HG02852 (cell line): ENCODE data around the gene UBE2M.
A peak's percentile ranks its signal among the peaks of the same experiment; 100 is the strongest.
"Not testable (repeated sequence)": the region's sequence is repeated elsewhere in the genome, so short reads cannot be mapped to it uniquely, and the experiment has no call there.

Experiments used
- ATAC-seq: cut with Tn5 transposase; IDR thresholded peaks from one replicate; pipeline ENCODE4 v1.9.1; 2021; ENCODE audit warnings: mild to moderate bottlenecking, moderate library complexity; ENCODE audit not compliant: unreplicated experiment

UBE2M gene

GRCh38 chr19:58542641-58543372, 15.6 kb downstream of the UBE2M start:
- ATAC-seq = not testable (repeated sequence)

GRCh38 chr19:58539169-58539559, 19.2 kb downstream of the UBE2M start:
- ATAC-seq = not testable (repeated sequence)

- ATAC-seq = no peak
Measured at GRCh38 chr19:58538257-58539168, 19.9 kb downstream of the UBE2M start.

- no peak for ATAC-seq
Measured at GRCh38 chr19:58536852-58537798, 21.3 kb downstream of the UBE2M start.

- ATAC-seq = no peak
Measured at GRCh38 chr19:58535857-58536256, 22.6 kb downstream of the UBE2M start.

GRCh38 chr19:58531034-58531840, 27.2 kb downstream of the UBE2M start:
- no peak for ATAC-seq

GRCh38 chr19:58529405-58529804, 29.0 kb downstream of the UBE2M start:
- ATAC-seq = no peak

- ATAC-seq = no peak
Measured at GRCh38 chr19:58522709-58523108, 35.7 kb downstream of the UBE2M start.

GRCh38 chr19:58521651-58522050, 36.8 kb downstream of the UBE2M start:
- ATAC-seq = no peak

- no peak for ATAC-seq
Measured at GRCh38 chr19:58520257-58520599, 38.2 kb downstream of the UBE2M start.

- peak; percentile 83 for ATAC-seq
Measured at GRCh38 chr19:58519355-58520256, 38.8 kb downstream of the UBE2M start, which contains the start of gene ZBTB45. Gene ZBTB45 (minus strand): TSS chr19:58519810. CDS start chr19:58517673, 2,137 bp downstream.

- ATAC-seq = no peak
Measured at GRCh38 chr19:58519087-58519354, 39.4 kb downstream of the UBE2M start.

- no peak for ATAC-seq
Measured at GRCh38 chr19:58518256-58519086, 39.9 kb downstream of the UBE2M start.

- no peak for ATAC-seq
Measured at GRCh38 chr19:58516964-58517833, 41.2 kb downstream of the UBE2M start.

GRCh38 chr19:58516246-58516836, 42.1 kb downstream of the UBE2M start:
- ATAC-seq = no peak

- ATAC-seq = no peak
Measured at GRCh38 chr19:58515259-58515658, 43.2 kb downstream of the UBE2M start.

- no peak for ATAC-seq
Measured at GRCh38 chr19:58514564-58515022, 43.8 kb downstream of the UBE2M start.
